Stimulated activated CD8-positive, alpha-beta memory T cell treated with anti-CD3 and anti-CD28 coated beads, Interleukin-12 subunit alpha, Interleukin-12 subunit beta, amount 100 ng/mL, for 24 hours (primary cell): Measurements from ENCODE around the gene FSHR.

Experiments used
- DNase-seq: peaks from one replicate; pipeline ENCODE4 v3.0.0-alpha.2; 2020; ENCODE audit errors: extremely low read depth

The FSHR gene

GRCh38 chr2:49154140-49154539 lies at the start of gene FSHR:
TSS of gene FSHR (minus strand) at chr2:49154515. CDS start at chr2:49154417, 98 bp downstream.
- DNase-seq, result no peak

GRCh38 chr2:49199266-49199665 lies 45.0 kb upstream of the FSHR start:
- no peak for DNase-seq

GRCh38 chr2:49194701-49195100 lies 40.4 kb upstream of the FSHR start:
- no peak for DNase-seq

- DNase-seq, result no peak
These were observed 37.7 kb upstream of the FSHR start for GRCh38 chr2:49192036-49192435.

- DNase-seq, result no peak
These were observed 35.4 kb upstream of the FSHR start for GRCh38 chr2:49189512-49190225.

GRCh38 chr2:49186050-49186648 lies 31.8 kb upstream of the FSHR start:
- no peak for DNase-seq

GRCh38 chr2:49178656-49179055 lies 24.3 kb upstream of the FSHR start:
- DNase-seq, result no peak

- DNase-seq, result no peak
These were observed 22.9 kb upstream of the FSHR start for GRCh38 chr2:49177194-49177593.

GRCh38 chr2:49175831-49176230 lies 21.5 kb upstream of the FSHR start:
- no peak for DNase-seq

GRCh38 chr2:49174750-49175149 lies 20.4 kb upstream of the FSHR start:
- no peak for DNase-seq

- DNase-seq, result no peak
These were observed 12.8 kb upstream of the FSHR start for GRCh38 chr2:49167131-49167530.

GRCh38 chr2:49165662-49166061 lies 11.3 kb upstream of the FSHR start:
- DNase-seq, result no peak

GRCh38 chr2:49164729-49165128 lies 10.4 kb upstream of the FSHR start:
- no peak for DNase-seq

GRCh38 chr2:49162151-49162550 lies 7.8 kb upstream of the FSHR start:
- no peak for DNase-seq

GRCh38 chr2:49154891-49155290 lies 576 bp upstream of the FSHR start:
- no peak for DNase-seq

GRCh38 chr2:49153252-49153651 lies 1.1 kb downstream of the FSHR start:
- no peak for DNase-seq

- DNase-seq, result no peak
These were observed 1.5 kb downstream of the FSHR start for GRCh38 chr2:49152824-49153223.

GRCh38 chr2:49146401-49146800 lies 7.9 kb downstream of the FSHR start:
- no peak for DNase-seq

- DNase-seq, result no peak
These were observed 22.5 kb downstream of the FSHR start for GRCh38 chr2:49131801-49132200.

- no peak for DNase-seq
These were observed 25.3 kb downstream of the FSHR start for GRCh38 chr2:49129034-49129433.

- DNase-seq, result no peak
These were observed 30.7 kb downstream of the FSHR start for GRCh38 chr2:49123600-49123999.

GRCh38 chr2:49122107-49122506 lies 32.2 kb downstream of the FSHR start:
- no peak for DNase-seq

GRCh38 chr2:49113046-49113445 lies 41.3 kb downstream of the FSHR start:
- DNase-seq, result no peak

GRCh38 chr2:49111456-49111855 lies 42.9 kb downstream of the FSHR start:
- no peak for DNase-seq
